Heart left ventricle (tissue), 16 donors: ENCODE data around the gene FAM89B. TPM values are rescaled to one million over a fixed set of nuclear protein-coding genes. Genes with fewer than 3 reads are reported as not detected.

Experiments used
- ATAC-seq, 4 donors: fragments of 200-7000 bp; cut with Tn5 transposase; one replicate each; pipeline ENCODE4 v1.9.1; 2020 to 2022; ENCODE audit warnings: moderate library complexity in 4 of 4, mild to moderate bottlenecking in 3 of 4, moderate number of reproducible peaks in 1 of 4
- DNase-seq, 5 donors: peaks; one replicate each; pipeline ENCODE4 v3.0.0-alpha.2; 2020
- H3K27ac ChIP-seq, 12 donors: fragments of 200-600 bp; sonication (generic) in 4 of 12; one replicate each; pipeline versions ENCODE4 v1.5.0 to v1.8.0; 2016 to 2022; ENCODE audit warnings: mild to moderate bottlenecking in 2 of 12
- H3K27me3 ChIP-seq, 9 donors: fragments of 200-600 bp; sonication (generic) in 2 of 9; one replicate each; pipeline versions ENCODE4 v1.5.1 to v1.8.0; 2016 to 2022; ENCODE audit warnings: mild to moderate bottlenecking in 3 of 9
- H3K36me3 ChIP-seq, 9 donors: fragments of 200-600 bp; sonication (generic) in 2 of 9; one replicate each; pipeline versions ENCODE4 v1.5.0 to v1.8.0; 2018 to 2022; ENCODE audit warnings: mild to moderate bottlenecking in 2 of 9
- H3K4me1 ChIP-seq, 12 donors: fragments of 200-600 bp; sonication (generic) in 4 of 12; one replicate each; pipeline versions ENCODE4 v1.5.0 to v1.8.0; 2016 to 2022; ENCODE audit warnings: mild to moderate bottlenecking in 3 of 12
- H3K4me3 ChIP-seq, 12 donors: fragments of 200-600 bp; sonication (generic) in 4 of 12; one replicate each; pipeline versions ENCODE4 v1.5.0 to v1.8.0; 2017 to 2022; ENCODE audit warnings: mild to moderate bottlenecking in 9 of 12, moderate library complexity in 4 of 12
- H3K9me3 ChIP-seq, 12 donors: fragments of 200-600 bp; sonication (generic) in 4 of 12; one replicate each; pipeline versions ENCODE4 v1.5.0 to v1.8.0; 2016 to 2022; ENCODE audit warnings: mild to moderate bottlenecking in 1 of 12
- POLR2A ChIP-seq, 2 donors: fragments of 450-650 bp; IDR thresholded peaks; one replicate each; pipeline ENCODE4 v1.6.1; 2017; ENCODE audit warnings: antibody characterized with exemption in 2 of 2, mild to moderate bottlenecking in 2 of 2, moderate library complexity in 2 of 2
- WGBS, 4 donors: extraction: QIAGEN DNeasy Blood & Tissue Kit in 2 of 4; methylation state at CpG; one replicate each; pipeline versions ENCODE4 v1.1.5 to v1.1.7; 2013 to 2018; 5-methylcytosine and 5-hydroxymethylcytosine counted together
- intact Hi-C, 10 donors: fragments of 100-400 bp; cut with DNase I; formaldehyde crosslinking; loops; one replicate each; pipeline versions ENCODE4 v1.11.1 to v1.14.2; 2022
- polyA plus RNA-seq, 2 donors: library from polyadenylated mRNA; stranded (reverse); fragments of 200-250 nt; gene quantifications; one replicate each; pipeline ENCODE4 v1.2.3, GENCODE V29; 2013
- total RNA-seq, 9 donors: library from RNA; depleted of rRNA in 2 of 9; stranded (reverse); fragments of >200 nt in 2 of 9; fragmentation: NEBNext Ultra II Directional in 3 of 9; extraction: Animal tissue kit (Norgen Biotek cat#: 25700) in 3 of 9; gene quantifications; one replicate each; pipeline versions ENCODE4 v1.1.0 to v1.2.4, GENCODE V29; 2016 to 2023
- TF ChIP-seq, protein P1 (sequence below), 12 donors: fragments of 200-600 bp; sonication (generic) in 4 of 12; IDR thresholded peaks; one replicate each; pipeline versions ENCODE4 v1.5.0 to v1.8.0; 2018 to 2022; ENCODE audit warnings: antibody characterized with exemption in 12 of 12, mild to moderate bottlenecking in 5 of 12
- donor health status: ischemic (EF 13 %, LVEDD 7.1; RV severe dilation, severe dysfunction).
- donor health status: healthy with polysubstance abuse.
- donor health status: DM: no; HTN: yes; CAD: no.
- donor health status: DM: no; HTN: no; CAD: no.
- donor health status: ischemic (EF 25% LVEDD 6.9; RV normal size, moderate dysfunction).
- donor health status: ischemic (EF 25% LVEDD 5.7; RV mildly dilated, moderate dysfunction).
- donor health status: healthy.
- donor health status: DM: yes; HTN: yes; CAD: no.
- donor health status: ischemic (EF 35%, LVEDD 5.7; RV mildly dilated, moderate dysfunction).
- donor health status: nonischemic (EF 11% LVEDD 7.7; RV severe dilation, severe dysfunction).
- donor health status: DM: yes; HTN: yes; CAD: no.
- donor health status: PGD.
- donor health status: ischemic (EF 29% LVEDD 5.4; RV normal size, mild dysfunction).
- donor health status: nonischemic (EF 23%, LVEDD 6.1; RV moderate dilation, normal function).

Gene FAM89B
- total and polyA plus RNA-seq, 11 donors: 25.8 to 87.9 (median 44.2) TPM

DNA sequence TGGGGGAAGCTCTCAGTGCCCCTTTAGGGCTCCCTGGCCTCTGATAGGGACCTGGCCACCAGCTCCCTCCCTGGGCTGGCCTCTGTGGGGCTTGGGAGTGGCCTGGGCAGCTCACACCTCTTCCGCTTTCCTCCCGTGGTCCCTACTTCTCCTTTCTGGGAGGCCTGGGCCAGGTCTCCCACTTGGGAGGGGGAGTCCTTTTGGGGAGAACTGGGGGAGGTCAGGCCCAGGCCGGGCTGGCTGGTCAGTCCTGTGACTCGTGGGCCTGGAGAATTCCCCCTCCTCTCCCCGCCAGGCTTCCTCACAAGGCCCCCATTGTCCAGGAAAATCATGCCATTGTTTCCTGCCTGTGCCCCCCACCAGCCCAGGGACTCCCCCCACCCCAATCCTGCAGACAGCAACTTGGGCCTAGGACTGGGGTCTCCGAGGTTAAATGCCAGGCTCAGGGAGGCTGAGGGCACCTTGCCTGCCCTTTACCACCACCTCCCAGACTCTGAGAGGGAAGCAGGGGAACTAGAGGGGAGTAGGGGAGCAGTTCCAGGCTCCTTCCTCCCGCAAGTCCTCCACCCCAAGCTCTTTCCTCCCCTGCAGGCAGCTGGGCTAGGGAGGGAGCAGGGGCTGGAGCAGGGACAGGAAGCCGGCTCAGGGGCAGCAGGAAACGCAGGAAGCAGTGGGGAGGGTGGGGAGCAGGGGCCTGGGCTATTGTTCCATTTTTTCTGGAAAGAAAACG is 38.9 kb downstream of the FAM89B start:
- peak in 1 of 2 donors; percentile 15 for TF ChIP-seq POLR2A (IDR thresholded peaks at IDR 0.05)
- TF ChIP-seq, protein P1, sequence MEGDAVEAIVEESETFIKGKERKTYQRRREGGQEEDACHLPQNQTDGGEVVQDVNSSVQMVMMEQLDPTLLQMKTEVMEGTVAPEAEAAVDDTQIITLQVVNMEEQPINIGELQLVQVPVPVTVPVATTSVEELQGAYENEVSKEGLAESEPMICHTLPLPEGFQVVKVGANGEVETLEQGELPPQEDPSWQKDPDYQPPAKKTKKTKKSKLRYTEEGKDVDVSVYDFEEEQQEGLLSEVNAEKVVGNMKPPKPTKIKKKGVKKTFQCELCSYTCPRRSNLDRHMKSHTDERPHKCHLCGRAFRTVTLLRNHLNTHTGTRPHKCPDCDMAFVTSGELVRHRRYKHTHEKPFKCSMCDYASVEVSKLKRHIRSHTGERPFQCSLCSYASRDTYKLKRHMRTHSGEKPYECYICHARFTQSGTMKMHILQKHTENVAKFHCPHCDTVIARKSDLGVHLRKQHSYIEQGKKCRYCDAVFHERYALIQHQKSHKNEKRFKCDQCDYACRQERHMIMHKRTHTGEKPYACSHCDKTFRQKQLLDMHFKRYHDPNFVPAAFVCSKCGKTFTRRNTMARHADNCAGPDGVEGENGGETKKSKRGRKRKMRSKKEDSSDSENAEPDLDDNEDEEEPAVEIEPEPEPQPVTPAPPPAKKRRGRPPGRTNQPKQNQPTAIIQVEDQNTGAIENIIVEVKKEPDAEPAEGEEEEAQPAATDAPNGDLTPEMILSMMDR (IDR thresholded peaks at IDR 0.05): no peak
- Histone ChIP-seq H3K4me3 (peak overlapping the region in 11 of 12 donors; percentile 64 to 100 (median 96)), H3K4me1 (peaks cover 4 to 86% (median 55%) of the 10 kb centered on the region in 12 donors), H3K27me3 (no peaks in the 10 kb centered on the region), H3K9me3 (no peaks in the 10 kb centered on the region), H3K27ac (peak overlapping the region; percentile 93 to 99 (median 97)), H3K36me3 (peaks cover 0 to 61% (median 37%) of the 10 kb centered on the region in 9 donors)
- ATAC-seq (peak in 1 of 4 donors; percentile 18), DNase-seq (peak; percentile 75 to 86 (median 84))
- intact Hi-C loops: loop anchor here in 5 of 10 donors (5.0 to 10.0 kb wide), 4 partner anchors 34 to 164 kb away; partner anchors contain the start of genes EHBP1L1 (in 3 of the 5), FAM89B (in 1 of the 5), KAT5 (in 1 of the 5) and ZNRD2 (in 1 of the 5)
- 37 to 54% (median 39%) methylated on average over 8 to 10 of the region's 10 CpGs for WGBS, 4 donors

DNA sequence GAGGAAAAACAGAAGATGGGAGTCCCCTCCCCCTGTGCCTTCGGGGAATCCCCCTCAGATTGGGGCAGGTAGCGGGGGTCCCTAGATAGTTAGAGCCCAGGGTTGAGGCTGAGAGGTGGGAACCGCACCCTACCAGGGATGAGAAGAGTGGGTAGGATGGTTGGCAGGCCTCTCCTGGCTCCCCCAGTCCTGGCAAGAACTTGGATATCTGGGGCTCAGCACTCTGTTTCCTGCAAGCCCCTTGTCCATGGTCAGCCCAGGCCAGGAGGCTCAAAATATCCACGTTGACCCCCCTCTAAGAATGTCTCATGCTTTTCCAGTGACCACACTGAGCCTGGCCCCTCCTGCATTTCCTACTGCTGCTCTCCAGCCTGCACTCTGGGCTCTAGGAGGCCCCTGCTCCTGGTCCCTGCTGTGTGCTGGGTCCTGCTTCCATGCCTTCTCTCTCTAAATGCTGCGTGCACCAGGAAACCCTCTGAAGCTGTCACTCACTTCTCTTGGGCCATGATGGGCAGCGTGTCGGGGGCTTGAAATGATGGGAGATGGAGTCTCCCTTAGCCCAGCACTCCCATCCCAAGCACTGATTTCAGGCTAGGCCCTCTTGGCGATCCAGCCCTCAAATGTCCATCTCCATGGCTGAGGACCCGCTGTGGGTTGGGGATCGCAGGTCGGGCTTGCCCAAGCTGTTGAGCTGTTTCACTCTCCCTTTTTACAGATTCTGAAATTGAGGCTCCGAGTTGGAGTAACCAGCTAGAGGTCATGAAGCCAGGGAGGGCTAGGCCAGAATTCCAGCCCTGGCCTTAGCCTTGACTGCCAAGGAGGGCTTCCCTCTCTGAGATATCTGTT is 39.6 kb downstream of the FAM89B start:
- ATAC-seq: no peak
- Histone ChIP-seq H3K27me3 (no peaks in the 10 kb centered on the region), H3K27ac (peak overlapping the region; percentile 93 to 99 (median 97)), H3K9me3 (no peaks in the 10 kb centered on the region), H3K36me3 (peaks cover 0 to 53% (median 33%) of the 10 kb centered on the region in 9 donors), H3K4me1 (peaks cover 9 to 86% (median 57%) of the 10 kb centered on the region in 12 donors), H3K4me3 (peak overlapping the region; percentile 64 to 100 (median 96))
- TF ChIP-seq POLR2A (IDR thresholded peaks at IDR 0.05): no peak
- TF ChIP-seq, protein P1 (IDR thresholded peaks at IDR 0.05): no peak
- DNase-seq: no peak
- intact Hi-C loops: loop anchor here in 6 of 10 donors (2.0 to 10.0 kb wide), 5 partner anchors 35 to 163 kb away; partner anchors contain the start of genes EHBP1L1 (in 3 of the 6), FAM89B (in 2 of the 6), KAT5 (in 1 of the 6) and ZNRD2 (in 1 of the 6)
- 42 to 59% (median 53%) methylated on average over 12 of the region's 12 CpGs for WGBS, 4 donors

GRCh38 chr11:65612691-65613090 is 40.4 kb downstream of the FAM89B start:
- Histone ChIP-seq H3K36me3 (peaks cover 0 to 53% (median 34%) of the 10 kb centered on the region in 9 donors), H3K27ac (peak overlapping the region; percentile 93 to 99 (median 97)), H3K4me3 (peak overlapping the region; percentile 64 to 100 (median 96)), H3K27me3 (no peaks in the 10 kb centered on the region), H3K4me1 (peaks cover 6 to 83% (median 56%) of the 10 kb centered on the region in 12 donors), H3K9me3 (no peaks in the 10 kb centered on the region)
- WGBS, 4 donors: 46 to 77% (median 54%) methylated on average over 1 to 7 of the region's 7 CpGs
- no peak for ATAC-seq
- intact Hi-C loops: loop anchor here in 6 of 10 donors (2.0 to 10.0 kb wide), 5 partner anchors 35 to 162 kb away; partner anchors contain the start of genes EHBP1L1 (in 3 of the 6), FAM89B (in 2 of the 6), KAT5 (in 1 of the 6) and ZNRD2 (in 1 of the 6)
- no peak for TF ChIP-seq POLR2A (IDR thresholded peaks at IDR 0.05)
- TF ChIP-seq, protein P1 (IDR thresholded peaks at IDR 0.05): no peak
- DNase-seq: no peak
